NOMO-1 treated with dmso at 0.1 percent for 144 hours (cell line): ENCODE measurements around the gene HHIPL1.
"Not testable (repeated sequence)": the region's sequence is repeated elsewhere in the genome, so short reads cannot be mapped to it uniquely, and the experiment has no call there.

ENCODE experiments used
- DNase-seq: peaks from one replicate; lab custom pipeline; 2025; ENCODE audit not compliant: unreplicated experiment; lab: John Stamatoyannopoulos, UW

Gene HHIPL1

GRCh38 chr14:99658218-99658845, 13.4 kb downstream of the HHIPL1 start:
- no peak for DNase-seq

DNA sequence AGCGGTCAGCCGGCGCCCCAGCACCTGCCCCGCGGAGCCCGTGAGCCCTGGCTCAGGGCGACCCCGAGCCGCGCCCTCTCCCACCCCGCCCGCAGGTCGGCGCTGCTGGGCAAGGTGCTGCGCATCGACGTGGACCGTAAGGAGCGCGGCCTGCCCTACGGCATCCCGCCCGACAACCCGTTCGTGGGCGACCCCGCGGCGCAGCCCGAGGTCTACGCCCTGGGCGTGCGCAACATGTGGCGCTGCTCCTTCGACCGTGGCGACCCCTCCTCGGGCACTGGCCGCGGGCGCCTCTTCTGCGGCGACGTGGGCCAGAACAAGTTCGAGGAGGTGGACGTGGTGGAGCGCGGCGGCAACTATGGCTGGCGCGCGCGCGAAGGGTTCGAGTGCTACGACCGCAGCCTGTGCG, 14.4 kb downstream of the HHIPL1 start:
- no peak for DNase-seq

GRCh38 chr14:99660006-99660566, 15.2 kb downstream of the HHIPL1 start:
- no peak for DNase-seq

DNA sequence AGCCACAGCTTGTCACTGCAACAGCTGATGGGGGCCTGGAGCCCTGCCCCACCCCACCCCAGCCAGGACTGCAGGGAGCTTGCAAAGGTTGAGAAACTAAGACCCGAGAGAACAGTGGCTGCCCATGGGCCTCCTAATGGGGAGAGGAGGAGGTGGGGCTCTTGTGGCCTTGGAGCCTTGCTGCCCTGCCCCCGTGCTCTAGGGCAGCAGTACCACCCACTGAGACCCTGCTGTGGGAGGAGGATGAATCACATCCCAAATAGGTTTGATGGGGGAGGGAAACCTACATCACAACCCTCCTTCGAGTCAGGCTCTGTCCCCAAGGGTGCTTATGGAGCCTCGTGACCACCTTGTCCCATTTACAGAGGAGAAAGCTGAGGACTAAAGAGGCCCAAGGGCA, 15.9 kb downstream of the HHIPL1 start:
- DNase-seq, result no peak

DNA sequence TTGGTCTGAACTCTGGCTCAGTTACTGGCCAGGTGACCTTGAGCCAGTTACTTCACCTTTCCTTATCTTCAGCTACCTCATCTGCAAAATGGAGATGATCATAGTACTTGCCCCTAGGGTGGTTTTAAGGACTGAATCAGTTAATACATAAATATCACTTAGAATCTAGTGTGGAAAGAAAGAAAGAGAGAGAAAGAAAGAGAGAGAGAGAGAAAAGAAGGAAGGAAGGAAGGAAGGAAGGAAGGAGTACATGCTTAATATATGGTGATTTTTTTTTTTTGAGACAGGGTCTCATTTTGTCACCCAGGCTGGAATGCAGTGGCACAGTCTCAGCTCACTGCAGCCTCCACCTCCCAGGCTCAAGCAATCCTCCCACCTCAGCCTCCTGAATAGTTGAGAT, 16.3 kb downstream of the HHIPL1 start:
- DNase-seq, result not testable (repeated sequence)

GRCh38 chr14:99662846-99663245, 17.9 kb downstream of the HHIPL1 start:
- no peak for DNase-seq

- no peak for DNase-seq
Measured at GRCh38 chr14:99663386-99664057, 18.6 kb downstream of the HHIPL1 start.

GRCh38 chr14:99664058-99664936, 19.4 kb downstream of the HHIPL1 start:
- no peak for DNase-seq

GRCh38 chr14:99664937-99665273, 20.0 kb downstream of the HHIPL1 start:
- no peak for DNase-seq

- no peak for DNase-seq
Measured at GRCh38 chr14:99666533-99666932, 21.6 kb downstream of the HHIPL1 start.

GRCh38 chr14:99667045-99667444, 22.1 kb downstream of the HHIPL1 start:
- DNase-seq, result no peak

DNA sequence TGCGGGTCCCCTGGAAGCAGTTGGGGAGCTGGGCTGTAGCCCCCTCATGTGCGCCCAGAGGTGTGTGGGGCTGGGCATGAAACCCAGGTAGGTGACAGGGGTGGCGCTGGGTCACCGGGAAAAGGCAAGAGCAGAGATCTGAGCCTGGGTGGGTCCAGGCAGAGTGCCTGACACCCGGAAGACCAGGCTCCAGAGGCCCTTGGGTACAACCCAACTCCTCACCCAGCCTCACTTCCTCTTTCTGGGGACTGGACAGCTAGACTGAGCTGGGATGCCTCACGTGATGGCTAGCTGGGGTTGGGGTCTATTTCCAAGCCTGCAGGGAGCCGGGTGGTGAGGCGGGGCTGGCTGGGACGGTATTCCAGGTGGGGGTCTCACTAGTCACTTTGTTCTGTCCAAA, 22.9 kb downstream of the HHIPL1 start:
- peak; percentile 71 for DNase-seq

- DNase-seq, result no peak
Measured at GRCh38 chr14:99668307-99669295, 23.7 kb downstream of the HHIPL1 start.

GRCh38 chr14:99670361-99671234, 25.7 kb downstream of the HHIPL1 start:
- no peak for DNase-seq

GRCh38 chr14:99671235-99672224, 26.6 kb downstream of the HHIPL1 start:
- no peak for DNase-seq

DNA sequence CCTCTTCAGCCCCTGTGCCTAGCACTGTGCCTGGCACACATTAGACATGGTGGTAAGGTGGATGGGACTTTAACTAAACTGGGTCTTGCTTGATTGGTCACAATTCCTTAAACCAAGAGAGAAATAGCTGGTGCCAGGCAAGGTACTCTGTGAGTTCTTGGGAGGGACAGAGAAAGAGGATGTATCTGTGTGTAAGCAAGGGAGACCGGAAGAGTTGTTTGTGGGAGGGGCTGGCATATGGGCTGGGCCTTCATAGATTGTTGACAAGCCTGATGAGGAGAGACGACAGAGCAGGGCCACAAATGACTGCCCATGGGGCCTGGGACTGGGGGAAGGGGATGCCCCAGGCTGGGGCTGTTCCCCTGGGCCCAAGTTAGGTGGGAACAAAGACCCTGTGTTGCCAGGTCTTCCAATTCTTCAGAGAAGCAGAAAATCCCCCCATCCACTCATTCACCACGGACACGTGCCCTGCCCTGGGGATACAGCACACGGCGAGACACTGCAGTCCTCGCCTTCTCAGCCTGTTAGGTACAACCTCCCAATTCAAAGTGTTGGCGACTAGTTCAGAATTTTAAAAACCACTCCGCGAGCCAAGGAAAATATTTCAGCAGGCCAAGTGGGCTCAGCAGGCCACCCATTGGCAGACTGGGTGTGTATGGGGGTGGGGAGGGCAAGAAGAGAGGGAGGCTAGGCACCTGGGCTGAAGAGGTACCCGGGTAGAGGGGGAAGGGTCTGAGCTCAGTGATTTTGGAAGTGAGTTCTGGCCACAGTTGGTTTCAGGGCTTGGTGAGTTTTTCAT, 27.8 kb downstream of the HHIPL1 start:
- DNase-seq, result peak; percentile 48

GRCh38 chr14:99673305-99674063, 28.6 kb downstream of the HHIPL1 start:
- no peak for DNase-seq
